GM18519 (cell line): Measurements from ENCODE around the gene CCNG2.

Experiments
- ATAC-seq: cut with Tn5 transposase; IDR thresholded peaks from one replicate; pipeline ENCODE4 v1.9.1; 2021; ENCODE audit warnings: mild to moderate bottlenecking, moderate library complexity; ENCODE audit not compliant: unreplicated experiment, low FRiP score

Gene CCNG2

GRCh38 chr4:77199701-77200100 is 42.7 kb downstream of the CCNG2 start:
- ATAC-seq, result no peak

DNA sequence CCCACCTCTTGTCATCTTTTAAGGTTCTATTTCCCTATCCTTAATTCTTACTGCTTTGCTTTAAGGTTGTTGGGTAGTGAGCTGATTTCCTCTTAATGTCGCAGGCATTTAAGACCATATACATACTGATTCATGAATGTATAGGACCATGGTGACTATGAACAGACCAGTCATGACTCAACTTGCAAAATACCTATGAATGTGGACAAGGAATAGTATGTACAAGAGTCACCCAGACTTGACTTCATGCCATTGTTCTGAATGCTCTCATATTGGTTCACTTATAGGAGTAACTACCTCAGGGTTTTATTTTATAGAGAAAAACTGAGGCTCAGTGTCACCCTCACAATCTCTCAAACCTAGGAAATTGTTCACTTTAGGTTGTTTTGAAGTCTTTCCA is 44.3 kb downstream of the CCNG2 start:
- no peak for ATAC-seq

DNA sequence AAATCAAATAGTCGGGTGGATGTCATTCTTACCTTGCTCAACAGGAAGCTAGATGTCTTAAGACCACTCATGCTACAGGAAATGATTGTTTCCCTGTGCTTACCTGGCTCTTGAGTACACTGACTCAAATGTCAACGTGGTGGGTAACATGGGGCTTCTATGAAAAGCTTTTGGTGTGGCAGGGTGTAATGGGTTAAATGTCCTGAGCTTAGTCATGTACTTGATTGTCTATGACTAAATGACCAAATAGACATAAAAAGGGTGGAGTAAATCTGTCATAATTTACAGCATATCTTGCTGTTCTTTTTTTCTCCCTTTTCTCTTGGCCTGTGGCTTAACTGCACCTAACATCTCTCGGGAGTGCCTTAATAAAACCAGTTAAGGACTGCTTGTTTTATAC is 44.9 kb downstream of the CCNG2 start:
- ATAC-seq, result no peak

- ATAC-seq, result no peak
These were observed 45.5 kb downstream of the CCNG2 start for GRCh38 chr4:77202491-77202890.

DNA sequence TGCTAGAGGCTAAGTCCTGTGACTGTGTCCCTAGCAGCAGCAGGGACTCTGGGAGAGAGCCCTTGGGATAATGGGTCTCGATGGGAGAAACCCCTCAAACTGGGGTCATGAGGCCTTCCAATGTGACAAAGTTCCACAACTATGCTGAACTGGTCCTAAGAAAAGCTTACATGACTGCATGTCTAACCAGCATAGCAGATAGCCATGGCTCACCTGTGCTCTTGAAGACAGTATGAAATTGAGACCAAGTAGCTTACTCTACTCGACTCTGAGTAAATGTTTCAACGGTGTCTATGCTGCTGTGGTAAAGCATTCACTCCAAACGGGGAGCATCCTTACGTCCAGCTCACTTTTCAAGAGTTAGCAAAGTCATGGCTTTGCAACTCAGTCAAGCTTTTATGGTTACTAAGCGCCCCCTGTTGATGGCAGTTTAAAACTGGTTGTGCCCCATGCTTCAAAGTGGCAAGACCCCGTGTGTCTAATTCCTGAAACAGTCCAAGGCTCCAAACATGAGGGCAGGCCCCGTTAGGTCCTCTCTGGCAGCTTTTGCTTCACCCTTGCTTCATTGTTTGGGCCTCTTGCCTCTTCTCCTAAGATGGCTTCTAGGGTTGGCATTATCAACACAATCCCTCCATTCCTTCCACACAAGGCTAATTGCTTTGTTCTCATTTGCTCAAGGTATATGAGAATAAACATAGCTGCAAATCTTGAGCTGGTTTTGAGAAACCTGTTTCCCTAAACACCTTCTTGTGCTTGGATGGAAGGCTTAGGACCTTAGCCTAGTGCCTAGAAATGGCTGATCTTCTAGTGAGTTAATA is 46.6 kb downstream of the CCNG2 start:
- ATAC-seq, result peak; percentile 32

GRCh38 chr4:77204621-77205020 is 47.6 kb downstream of the CCNG2 start:
- ATAC-seq, result no peak

GRCh38 chr4:77209012-77209411 is 52.0 kb downstream of the CCNG2 start:
- ATAC-seq, result no peak

- no peak for ATAC-seq
These were observed 52.9 kb downstream of the CCNG2 start for GRCh38 chr4:77209936-77210335.

GRCh38 chr4:77215107-77215506 is 58.1 kb downstream of the CCNG2 start:
- ATAC-seq, result no peak

DNA sequence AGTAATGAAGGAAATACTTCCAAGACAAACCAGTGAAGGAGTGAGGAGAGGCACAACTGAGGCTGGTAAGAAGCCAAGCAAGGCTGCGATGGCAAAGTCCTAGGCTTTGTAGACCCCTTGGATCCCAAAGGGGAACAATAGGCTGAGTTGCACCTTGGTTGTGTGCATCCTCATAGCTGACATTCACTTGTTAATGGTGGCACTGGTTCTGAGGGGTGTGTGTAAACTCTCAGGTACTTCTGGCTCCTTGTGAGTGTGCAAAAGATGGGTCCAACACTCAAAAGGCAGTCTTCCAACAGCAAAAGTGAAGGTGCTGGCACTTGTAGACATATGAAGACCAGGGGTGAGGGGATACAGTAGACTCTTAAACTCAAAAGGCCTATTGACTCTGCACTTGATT is 60.5 kb downstream of the CCNG2 start:
- ATAC-seq, result no peak

- ATAC-seq, result no peak
These were observed 62.3 kb downstream of the CCNG2 start for GRCh38 chr4:77219266-77219665.
